GM21423 (cell line): ENCODE results near the gene MARCKSL1.

ENCODE experiments used
- ATAC-seq: cut with Tn5 transposase; IDR thresholded peaks from one replicate; pipeline ENCODE4 v1.9.1; 2021; ENCODE audit warnings: mild to moderate bottlenecking, moderate library complexity; ENCODE audit not compliant: unreplicated experiment

The MARCKSL1 gene

GRCh38 chr1:32353431-32353830 lies 17.4 kb upstream of the MARCKSL1 start:
- ATAC-seq = no peak

GRCh38 chr1:32352831-32353383 lies 16.9 kb upstream of the MARCKSL1 start:
- ATAC-seq = no peak

GRCh38 chr1:32352239-32352745 lies 16.3 kb upstream of the MARCKSL1 start:
- no peak for ATAC-seq

GRCh38 chr1:32351399-32352238 lies 15.6 kb upstream of the MARCKSL1 start:
- ATAC-seq = peak; percentile 89

- ATAC-seq = peak; percentile 33
Measured at GRCh38 chr1:32350785-32351398, 14.9 kb upstream of the MARCKSL1 start.

- ATAC-seq = no peak
Measured at GRCh38 chr1:32349211-32349708, 13.2 kb upstream of the MARCKSL1 start.

GRCh38 chr1:32346532-32347157 lies 10.6 kb upstream of the MARCKSL1 start:
- ATAC-seq = no peak

GRCh38 chr1:32345289-32345827 lies 9.3 kb upstream of the MARCKSL1 start:
- no peak for ATAC-seq

- no peak for ATAC-seq
Measured at GRCh38 chr1:32342704-32343103, 6.7 kb upstream of the MARCKSL1 start.

GRCh38 chr1:32341971-32342370 lies 5.9 kb upstream of the MARCKSL1 start:
- no peak for ATAC-seq

GRCh38 chr1:32341186-32341757 lies 5.2 kb upstream of the MARCKSL1 start:
- no peak for ATAC-seq

- no peak for ATAC-seq
Measured at GRCh38 chr1:32339363-32339978, 3.4 kb upstream of the MARCKSL1 start.

- ATAC-seq = no peak
Measured at GRCh38 chr1:32338637-32339145, 2.7 kb upstream of the MARCKSL1 start.

GRCh38 chr1:32337855-32338636 lies 2.0 kb upstream of the MARCKSL1 start:
- ATAC-seq = no peak

- peak; percentile 24 for ATAC-seq
Measured at GRCh38 chr1:32336963-32337675, 1.1 kb upstream of the MARCKSL1 start.

- ATAC-seq = no peak
Measured at GRCh38 chr1:32336591-32336932, 529 bp upstream of the MARCKSL1 start.

GRCh38 chr1:32335535-32335789 lies 571 bp downstream of the MARCKSL1 start:
- peak; percentile 2 for ATAC-seq

- peak; percentile 21 for ATAC-seq
Measured at GRCh38 chr1:32334864-32335534, 1.0 kb downstream of the MARCKSL1 start.
